PFSK-1 (cell line): ENCODE measurements around the gene KRTAP9-6.

Source experiments
- FOXP2 ChIP-seq: optimal IDR thresholded peaks from 2 replicates; pipeline ENCODE3; 2011; ENCODE audit warnings: borderline replicate concordance, control low read depth, inconsistent platforms; ENCODE audit not compliant: insufficient read depth; ENCODE audit errors: extremely low read length, extremely low read depth
- POLR2AphosphoS5 ChIP-seq: IDR thresholded peaks from 2 replicates; pipeline ENCODE4 v1.6.1; 2012; ENCODE audit warnings: low read depth, mild to moderate bottlenecking, control low read depth, low read length, moderate library complexity
- REST ChIP-seq, 2 experiments: IDR thresholded peaks; 2 replicates each; pipeline versions ENCODE4 v1.6.1 to v1.8.0; 2011 to 2012; ENCODE audit warnings: low read depth in 2 of 2, low read length in 2 of 2, control low read depth in 1 of 2, inconsistent platforms in 1 of 2, mild to moderate bottlenecking in 1 of 2, moderate library complexity in 1 of 2; ENCODE audit not compliant: insufficient read depth in 1 of 2
- SIN3A ChIP-seq: IDR thresholded peaks from 2 replicates; pipeline ENCODE4 v1.6.1; 2012; ENCODE audit warnings: mild to moderate bottlenecking, low read length, moderate library complexity, borderline replicate concordance; ENCODE audit not compliant: insufficient read depth
- TAF1 ChIP-seq: IDR thresholded peaks from 2 replicates; pipeline ENCODE4 v1.6.1; 2012; ENCODE audit warnings: low read length, control low read depth, borderline replicate concordance; ENCODE audit not compliant: insufficient read depth

Gene KRTAP9-6

GRCh38 chr17:41315204-41315794, 50.1 kb downstream of the KRTAP9-6 start, which contains the start of gene KRTAP17-1:
KRTAP17-1 (minus strand) TSS chr17:41315710; CDS start chr17:41315650, 60 bp downstream.
- TF ChIP-seq REST (IDR thresholded peaks at IDR 0.05; ENCODE audit: insufficient read depth in 1 of 2, low read depth in 2 of 2, low read length in 2 of 2) (no peak), FOXP2 (no peak), POLR2AphosphoS5 (no peak), TAF1 (no peak), SIN3A (no peak)
